Activated CD8-positive, alpha-beta memory T cell treated with anti-CD3 and anti-CD28 coated beads for 36 hours (primary cell): ENCODE measurements around the gene DHRSX. TPM values are rescaled to one million over a fixed set of nuclear protein-coding genes. Genes with fewer than 3 reads are reported as not detected.
"Not testable (repeated sequence)": the region's sequence is repeated elsewhere in the genome, so short reads cannot be mapped to it uniquely, and the experiment has no call there.

Experiments used
- CTCF ChIA-PET: fragments of 350-600 bp; sonication (Branson Sonifier 250); formaldehyde crosslinking; loops from one replicate; lab custom pipeline; 2021; ENCODE audit warnings: antibody characterized with exemption; lab: Charles Lee
- POLR2A ChIA-PET: fragments of 350-600 bp; sonication (Branson Sonifier 250); formaldehyde crosslinking; loops from one replicate; lab custom pipeline; 2021; ENCODE audit warnings: antibody characterized with exemption; lab: Charles Lee
- total RNA-seq, 2 experiments: library from RNA; stranded (reverse); gene quantifications; one replicate each; pipeline ENCODE4 v1.2.3, GENCODE V29; 2021

The DHRSX gene
- total RNA-seq, 2 experiments from 2014 or later: 27.8 to 29.2 TPM

DNA sequence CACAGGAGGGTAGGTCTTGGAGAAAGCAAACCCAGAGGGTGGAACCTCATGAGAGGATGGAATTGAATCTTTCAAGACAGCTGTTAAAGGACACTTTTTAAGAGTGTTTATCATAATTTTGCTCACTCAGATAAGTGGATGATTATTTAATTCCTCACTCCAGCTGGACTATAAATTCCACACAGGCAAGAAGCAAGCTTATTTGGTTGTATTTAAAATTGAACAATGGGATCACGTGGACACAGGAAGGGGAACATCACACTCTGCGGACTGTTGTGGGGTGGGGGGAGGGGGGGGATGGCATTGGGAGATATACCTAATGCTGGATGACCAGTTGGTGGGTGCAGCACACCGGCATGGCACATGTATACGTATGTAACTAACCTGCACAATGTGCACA, 116.3 kb downstream of the DHRSX start:
- ChIA-PET POLR2A (no interaction called here), CTCF (no interaction called here)

DNA sequence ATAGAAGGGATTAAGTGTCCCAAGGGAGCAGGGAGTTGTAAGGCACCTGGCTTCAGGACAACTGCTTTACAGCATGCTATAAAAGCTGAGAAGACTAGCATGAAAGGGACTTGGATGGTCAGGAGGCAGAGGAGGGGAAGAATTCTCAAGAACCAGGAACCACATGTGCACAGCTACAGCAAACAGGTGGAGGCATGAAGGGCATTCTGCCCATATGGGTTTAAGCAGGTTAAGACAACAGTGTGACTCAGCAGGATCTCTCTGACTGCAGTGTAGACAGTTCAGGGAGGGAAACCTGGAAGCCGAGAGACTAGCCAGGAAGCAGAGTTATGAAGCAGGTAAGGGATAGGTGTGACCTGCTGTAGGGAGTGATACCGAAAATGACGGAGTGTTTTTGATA, 117.0 kb downstream of the DHRSX start:
- POLR2A ChIA-PET: no interaction called here
- CTCF ChIA-PET: no interaction called here

DNA sequence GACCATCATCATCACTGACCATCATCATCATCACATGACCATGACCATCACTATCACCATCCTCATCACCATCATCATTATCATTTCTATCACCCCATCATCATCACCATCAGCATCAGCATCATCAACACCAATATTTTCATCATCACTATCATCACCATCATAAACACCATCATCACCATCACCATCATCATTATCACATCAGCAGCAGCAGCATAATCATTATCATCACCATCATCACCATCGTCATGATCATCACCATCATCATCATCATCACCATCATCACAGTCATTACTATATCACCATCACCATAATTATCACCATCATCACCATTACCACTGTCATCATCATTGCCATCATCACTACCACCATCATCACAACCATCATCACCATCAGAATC, 117.6 kb downstream of the DHRSX start:
- CTCF ChIA-PET: no interaction called here
- POLR2A ChIA-PET: no interaction called here

DNA sequence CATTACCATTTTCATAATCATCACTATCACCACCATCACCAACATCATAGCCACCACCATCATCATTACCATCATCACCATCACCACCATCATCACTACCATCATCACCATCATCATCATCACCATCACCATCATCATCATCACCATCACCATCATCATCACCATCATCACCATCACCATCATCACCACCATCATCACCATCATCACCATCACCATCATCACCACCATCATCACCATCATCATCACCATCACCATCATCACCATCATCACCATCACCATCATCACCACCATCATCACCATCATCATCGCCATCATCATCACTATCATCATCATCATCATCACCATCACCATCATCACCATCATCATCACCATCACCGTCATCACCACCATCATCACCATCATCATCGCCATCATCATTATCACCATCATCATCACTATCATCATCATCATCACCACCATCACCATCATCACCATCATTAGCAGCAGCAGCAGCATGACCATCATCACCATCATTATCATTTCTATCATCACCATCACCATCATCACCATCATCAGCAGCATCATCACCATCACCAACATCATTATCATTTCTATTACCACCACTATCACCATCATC, 118.2 kb downstream of the DHRSX start:
- POLR2A ChIA-PET, CTCF ChIA-PET: not testable (repeated sequence)

DNA sequence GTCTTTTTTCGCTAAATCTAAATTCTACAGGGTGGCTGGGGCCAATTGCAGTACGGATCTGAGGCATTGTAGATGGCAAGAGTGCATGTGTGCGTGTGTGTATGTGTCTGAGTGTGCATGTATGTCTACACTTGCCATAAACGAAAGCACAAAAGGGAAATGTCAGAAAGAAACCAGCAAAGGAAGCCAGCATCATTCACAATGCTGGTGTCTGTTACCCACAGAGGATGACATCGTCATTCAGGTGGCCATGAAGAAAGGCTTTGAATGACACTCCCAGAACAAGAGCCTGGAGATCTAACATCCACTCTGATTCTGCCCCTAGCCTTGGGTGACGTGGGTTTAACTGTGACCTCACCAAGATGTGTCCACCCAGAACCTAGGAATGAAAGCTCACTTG, 124.6 kb downstream of the DHRSX start:
- ChIA-PET POLR2A (no interaction called here), CTCF (no interaction called here)

DNA sequence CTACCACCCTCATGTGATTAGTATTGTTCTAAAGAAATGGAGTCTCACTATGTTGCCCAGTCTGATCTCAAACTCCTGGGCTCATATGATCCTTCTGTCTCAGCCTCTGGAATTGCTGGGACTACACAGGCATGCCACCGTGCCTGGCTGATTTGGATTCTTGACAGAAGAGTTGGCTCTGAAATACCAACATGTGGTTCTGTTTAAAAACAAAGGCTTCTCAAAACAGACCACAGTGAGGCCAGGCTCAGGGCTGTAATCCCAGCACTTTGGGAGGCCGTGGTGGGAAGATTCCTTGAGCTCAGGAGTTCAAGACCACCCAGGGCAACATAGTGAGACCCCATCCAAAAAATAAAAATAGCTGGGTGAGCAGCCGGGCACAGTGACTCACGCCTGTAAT, 126.7 kb downstream of the DHRSX start:
- POLR2A ChIA-PET: no interaction called here

DNA sequence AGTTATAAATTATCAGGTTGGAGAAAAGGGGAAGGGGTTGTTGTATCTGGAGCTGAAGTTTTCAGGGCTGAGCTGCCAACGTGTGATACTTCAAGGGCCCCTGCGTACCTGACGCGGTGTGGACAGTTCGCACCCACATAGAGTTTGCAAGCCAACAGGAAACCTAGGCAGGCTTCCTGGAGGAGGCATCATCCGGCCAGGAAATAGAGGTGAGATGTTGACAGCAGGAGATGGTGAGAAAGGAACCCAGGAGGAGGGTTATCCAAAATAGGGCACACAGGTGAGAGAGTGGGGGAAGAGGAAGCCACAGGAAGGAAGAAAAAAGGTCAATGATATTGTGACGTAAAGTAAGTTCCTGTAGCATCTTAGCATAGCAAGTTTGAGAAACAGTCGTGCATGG, 127.2 kb downstream of the DHRSX start:
- ChIA-PET CTCF (no interaction called here), POLR2A (no interaction called here)

More for the DNA sequence above, 126.7 kb downstream of the DHRSX start:
- CTCF ChIA-PET: no interaction called here

DNA sequence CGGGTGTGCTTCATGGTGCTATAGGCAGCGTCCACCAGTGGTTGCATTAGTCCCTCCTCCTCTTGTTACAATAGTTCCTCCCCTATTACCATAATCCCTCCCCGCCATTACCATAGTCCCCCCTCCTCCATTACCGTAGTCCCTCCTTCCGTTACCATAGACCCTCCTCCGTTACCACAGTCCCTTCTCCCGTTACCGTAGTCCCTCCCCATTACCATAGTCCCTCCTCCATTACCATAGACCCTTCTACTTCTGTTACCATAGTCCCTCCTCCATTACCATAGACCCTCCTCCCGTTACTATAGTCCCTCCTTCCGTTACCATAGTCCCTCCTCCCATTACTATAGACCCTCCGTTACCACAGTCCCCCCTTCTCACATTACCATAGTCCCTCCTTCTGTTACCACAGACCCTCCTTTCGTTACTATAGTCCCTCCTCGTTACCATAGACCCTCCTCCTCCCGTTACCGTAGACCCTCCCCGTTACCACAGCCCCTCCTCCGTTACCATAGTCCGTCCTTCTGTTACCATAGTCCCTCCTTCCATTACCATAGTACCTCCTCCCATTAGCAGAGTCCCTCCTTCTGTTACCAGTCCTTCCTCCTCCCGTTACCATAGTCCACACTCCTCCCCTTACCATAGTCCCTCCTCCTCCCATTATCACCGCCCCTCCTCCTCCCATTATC, 129.6 kb downstream of the DHRSX start:
- ChIA-PET CTCF (no interaction called here), POLR2A (no interaction called here)

DNA sequence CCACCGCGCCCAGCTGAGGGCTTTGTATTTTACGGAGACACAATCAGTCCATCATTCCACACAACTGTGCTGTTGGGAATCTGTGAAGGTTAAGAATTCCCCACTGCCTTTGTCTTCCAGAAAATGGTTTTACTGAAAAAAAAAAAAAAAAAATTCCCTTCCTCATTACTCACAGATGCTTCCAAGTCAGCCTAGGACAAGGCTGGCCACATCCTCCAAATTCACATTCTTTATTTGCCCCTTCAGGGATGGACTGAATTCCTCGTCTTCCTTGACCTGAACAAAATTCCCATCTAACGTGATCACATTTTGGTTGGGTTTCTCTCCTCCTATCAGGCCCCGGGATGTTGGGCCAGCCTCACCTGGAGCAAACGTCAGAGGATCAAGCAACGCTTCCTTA, 130.3 kb downstream of the DHRSX start:
- CTCF ChIA-PET: no interaction called here

DNA sequence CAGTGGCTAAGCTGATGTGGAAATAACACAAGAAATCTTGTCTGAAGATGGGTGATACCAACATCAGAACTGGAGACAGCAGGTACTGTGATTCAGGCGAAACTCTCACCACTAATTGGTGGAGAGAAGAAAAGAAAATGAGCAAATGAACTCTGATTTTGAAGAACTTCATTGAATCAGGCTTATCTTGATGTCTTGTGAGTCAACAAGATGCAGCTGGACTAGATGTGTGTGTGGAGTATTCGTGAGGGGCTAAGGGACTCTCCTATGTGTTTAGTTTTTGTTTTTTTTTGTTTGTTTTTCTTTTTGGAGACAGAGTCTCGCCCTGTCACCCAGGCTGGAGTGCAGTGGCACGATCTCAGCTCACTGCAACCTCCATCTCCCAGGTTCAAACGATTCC, 131.6 kb downstream of the DHRSX start:
- ChIA-PET POLR2A (no interaction called here), CTCF (no interaction called here)

More for the DNA sequence above, 130.3 kb downstream of the DHRSX start:
- POLR2A ChIA-PET: no interaction called here

DNA sequence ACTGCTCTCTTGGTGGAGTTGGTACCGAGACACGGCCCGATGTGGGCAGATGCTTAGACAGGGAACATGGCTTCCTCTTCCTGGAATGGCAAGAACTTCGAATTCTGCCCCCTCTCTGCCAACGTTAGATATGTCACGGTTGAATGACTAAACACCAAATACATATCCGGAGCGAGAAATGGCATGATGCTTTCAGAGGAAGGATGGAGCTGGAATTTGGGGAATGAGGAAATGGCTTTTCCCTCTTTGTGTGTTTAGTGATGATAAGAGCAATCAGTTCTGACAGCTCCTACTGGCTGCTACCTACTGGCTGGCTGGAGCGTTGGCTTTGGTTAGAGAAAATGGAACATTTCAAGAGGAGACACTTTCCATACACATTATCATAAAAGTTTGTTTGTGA, 140.0 kb downstream of the DHRSX start:
- ChIA-PET CTCF (no interaction called here), POLR2A (no interaction called here)

DNA sequence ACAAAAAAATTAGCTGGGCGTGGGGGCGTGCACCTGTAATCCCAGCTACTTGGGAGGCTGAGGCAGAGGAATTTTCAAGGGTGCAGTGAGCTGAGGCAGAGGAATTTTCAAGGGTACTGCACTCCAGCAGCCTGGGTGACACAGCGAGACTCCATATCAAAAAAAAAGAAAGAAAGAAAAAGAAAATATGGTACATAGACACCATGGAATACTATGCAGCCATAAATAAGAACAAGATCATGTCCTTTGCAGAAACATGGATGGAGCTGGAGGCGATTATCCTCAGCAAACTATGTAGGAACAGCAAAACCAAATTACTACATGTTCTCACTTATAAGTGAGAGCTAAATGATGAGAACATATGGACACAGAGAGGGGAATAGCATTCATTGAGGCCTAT, 141.3 kb downstream of the DHRSX start:
- POLR2A ChIA-PET, CTCF ChIA-PET: not testable (repeated sequence)

DNA sequence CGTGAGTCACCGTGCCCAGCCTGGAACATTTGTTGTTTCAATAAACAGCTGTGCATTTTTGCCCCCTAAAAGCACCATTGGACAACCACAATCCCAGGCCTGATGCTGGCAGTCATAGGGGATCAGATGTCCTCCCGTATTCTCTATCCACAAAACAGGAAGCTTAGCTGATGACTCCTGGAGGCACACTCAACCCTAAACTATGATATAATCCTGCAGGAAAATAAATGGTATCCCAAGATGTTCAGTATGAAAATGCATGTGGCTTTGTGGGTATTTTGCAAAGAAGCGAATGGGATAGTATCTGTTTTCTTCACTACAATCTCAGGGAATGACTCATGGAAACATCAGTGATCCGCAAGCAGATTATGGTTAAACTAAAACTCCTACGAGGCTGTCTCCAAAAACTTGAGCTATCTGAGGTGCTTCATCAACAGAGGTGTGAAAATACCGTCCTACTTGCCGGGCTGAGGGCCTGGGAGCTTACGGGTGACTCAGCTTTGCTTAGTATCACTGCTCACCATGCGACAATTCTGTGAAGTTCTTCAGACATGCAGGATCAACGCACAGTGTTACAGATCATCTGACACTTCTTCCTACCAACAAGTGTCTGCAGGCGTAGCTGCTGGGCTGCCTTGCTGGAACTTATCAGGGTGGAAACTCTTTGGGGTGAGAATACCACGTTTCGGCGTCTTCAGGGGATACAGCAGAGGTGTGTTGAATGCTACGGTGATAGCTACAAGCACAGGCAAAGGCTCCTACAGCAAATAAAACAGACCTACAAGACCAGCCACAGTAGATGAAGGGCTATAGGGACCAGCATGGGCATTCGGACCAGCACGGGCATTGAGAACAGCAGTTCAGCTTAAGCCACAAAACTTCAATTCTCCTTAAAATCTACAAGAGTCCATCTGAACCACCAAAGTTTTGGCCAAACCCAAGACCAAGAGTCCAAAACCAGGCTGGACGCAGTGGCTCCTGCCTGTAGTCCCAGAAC, 148.5 kb downstream of the DHRSX start:
- POLR2A ChIA-PET: no interaction called here
- CTCF ChIA-PET: no interaction called here

DNA sequence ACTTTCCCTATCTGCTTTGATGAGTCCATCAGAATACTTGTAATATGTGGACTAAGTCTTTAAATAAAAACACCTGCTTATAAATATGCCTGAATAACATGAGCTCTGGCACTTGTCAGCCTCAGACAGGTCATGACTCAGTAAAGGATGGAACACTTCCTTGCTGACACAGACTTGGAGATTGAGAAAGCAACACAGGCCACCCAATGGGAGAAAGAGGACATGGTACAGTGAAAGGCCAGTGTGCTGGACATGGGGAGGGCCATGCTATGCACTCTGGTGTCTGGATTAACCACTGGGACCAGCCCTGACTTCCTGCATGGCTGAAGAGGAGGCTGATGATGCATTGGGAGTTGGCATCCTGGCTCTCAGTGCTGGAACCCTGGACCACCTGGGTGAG, 149.5 kb downstream of the DHRSX start:
- POLR2A ChIA-PET: no interaction called here
- CTCF ChIA-PET: no interaction called here

DNA sequence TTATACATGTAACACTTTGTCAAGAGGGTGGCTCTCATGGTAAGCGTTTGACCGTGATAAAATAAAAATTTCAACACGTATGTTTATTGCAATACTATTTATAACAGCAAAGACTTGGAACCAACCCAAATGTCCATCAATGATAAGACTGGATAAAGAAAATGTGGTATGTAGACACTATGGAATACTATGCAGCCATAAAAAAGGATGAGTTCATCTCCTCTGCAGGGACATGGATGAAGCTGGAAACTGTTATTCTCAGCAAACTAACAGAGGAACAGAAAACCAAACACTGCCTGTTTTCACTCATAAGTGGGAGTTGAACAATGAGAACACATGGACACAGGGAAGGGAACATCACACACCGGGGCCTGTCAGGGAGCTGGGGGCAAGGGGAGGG, 150.1 kb downstream of the DHRSX start:
- POLR2A ChIA-PET, CTCF ChIA-PET: not testable (repeated sequence)

DNA sequence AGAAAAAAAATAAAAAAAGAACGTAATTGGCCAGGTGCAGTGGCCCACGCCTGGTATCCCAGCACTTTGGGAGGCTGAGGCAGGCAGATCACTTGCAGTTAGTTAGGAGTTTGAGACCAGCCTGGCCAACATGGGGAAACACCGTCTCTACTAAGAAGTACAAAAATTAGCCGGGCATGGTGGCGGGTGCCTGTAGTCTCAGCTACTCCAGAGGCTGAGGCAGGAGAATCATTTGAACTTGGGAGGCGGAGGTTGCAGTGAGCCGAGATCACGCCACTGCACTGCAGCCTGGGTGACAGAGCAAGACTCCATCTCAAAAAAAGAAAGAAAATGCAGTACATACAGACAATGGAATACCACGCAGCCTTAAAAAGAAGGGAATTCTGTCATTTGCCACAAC, 150.7 kb downstream of the DHRSX start:
- POLR2A ChIA-PET, CTCF ChIA-PET: not testable (repeated sequence)

DNA sequence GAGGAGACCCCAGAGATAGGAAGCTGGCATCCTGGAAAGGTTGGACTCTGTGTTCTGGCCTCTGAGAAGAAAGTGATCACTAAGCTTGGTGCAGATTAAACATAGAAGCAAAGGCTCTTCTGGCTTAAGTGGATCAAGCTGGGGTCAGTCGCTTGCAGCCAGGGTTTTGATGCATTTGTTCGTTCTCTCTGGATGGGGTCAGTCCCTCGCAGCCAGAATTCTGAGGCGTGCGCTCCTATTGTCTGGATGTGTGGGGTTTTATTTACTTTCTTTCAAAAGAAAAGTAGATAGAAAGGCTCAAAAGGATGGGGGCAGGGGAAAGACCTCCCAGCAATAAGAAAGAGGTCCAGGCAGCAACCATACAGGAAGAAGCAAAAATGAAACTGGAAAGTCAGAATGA, 152.6 kb downstream of the DHRSX start:
- POLR2A ChIA-PET: no interaction called here
- CTCF ChIA-PET: no interaction called here

DNA sequence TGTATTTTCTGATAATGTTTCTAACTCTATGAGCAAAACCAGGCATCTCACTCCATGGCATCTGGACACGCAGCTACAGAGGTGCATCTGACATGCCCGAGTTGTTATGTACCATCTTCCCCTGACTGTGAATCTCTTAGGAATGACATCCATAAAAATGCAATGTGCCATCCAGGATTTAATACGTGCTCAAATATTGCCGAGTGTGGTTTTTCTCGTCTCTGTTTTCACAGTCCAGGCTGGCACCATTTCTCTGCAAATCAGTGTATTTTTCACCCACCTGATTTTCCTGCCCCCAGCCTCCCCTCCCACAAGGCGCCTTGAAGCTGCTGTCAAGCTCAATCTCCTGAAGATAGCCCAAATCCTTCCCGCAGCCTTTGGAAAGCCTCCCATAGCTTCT, 154.6 kb downstream of the DHRSX start:
- ChIA-PET POLR2A (no interaction called here), CTCF (no interaction called here)

DNA sequence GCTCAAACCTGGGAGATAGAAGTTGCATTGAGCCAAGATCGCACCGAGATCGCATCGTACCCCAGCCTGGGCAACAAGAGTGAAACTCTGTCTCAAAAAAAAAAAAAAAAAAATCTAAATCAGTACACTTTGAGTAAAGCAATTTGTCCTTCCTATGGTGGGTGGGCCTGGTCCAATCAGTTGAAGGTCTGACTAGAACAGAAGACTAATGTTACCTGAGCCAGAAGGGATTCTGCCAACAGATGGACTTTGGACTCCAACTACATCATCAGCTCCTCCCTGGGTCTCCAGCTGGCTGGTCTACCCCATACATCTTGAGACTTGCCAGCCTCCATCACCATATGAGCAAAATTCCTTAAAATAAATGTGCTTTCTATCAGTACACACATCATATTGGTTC, 155.2 kb downstream of the DHRSX start:
- POLR2A ChIA-PET: no interaction called here
- CTCF ChIA-PET: no interaction called here

DNA sequence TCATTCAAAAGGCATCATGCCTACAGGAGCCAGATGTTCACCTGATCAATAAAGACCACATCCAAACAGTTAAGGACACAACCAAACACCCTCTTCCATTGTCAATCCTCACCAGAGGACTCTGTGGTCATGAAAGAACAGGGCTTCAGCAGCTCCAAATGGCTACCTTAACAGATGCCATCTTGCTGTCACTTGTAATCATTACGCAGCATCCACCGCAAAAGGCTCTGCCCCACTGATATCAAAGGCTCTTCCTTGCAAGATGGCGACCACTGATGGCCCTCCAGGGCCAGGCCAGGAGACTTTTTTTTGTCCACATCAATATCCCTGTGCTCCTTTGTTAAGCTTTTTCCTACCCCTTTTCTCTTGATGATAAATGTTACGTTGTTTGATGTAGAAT, 157.4 kb downstream of the DHRSX start:
- POLR2A ChIA-PET: no interaction called here
- CTCF ChIA-PET: no interaction called here

DNA sequence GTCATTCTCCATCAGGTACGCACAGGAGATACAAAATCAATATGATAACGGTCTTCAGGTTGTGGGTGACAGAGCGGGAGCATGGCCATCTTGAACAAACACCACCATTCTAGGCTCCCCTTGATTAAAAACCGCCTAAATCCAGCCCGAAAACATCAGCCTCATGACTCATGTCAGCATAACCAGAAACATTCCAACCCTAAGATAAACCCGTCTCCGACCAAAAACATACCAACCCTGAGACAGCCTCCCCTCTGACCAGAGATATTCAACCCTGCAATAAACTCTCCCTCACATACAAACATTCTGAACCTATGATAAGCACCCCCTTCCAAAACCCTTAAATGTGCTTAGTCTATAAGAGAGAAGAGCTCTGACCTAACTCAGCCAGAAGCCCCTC, 157.9 kb downstream of the DHRSX start:
- ChIA-PET POLR2A (no interaction called here), CTCF (no interaction called here)
